Measurements from ENCODE around the gene ZBTB16. TPM values are rescaled to one million over a fixed set of nuclear protein-coding genes. Genes with fewer than 3 reads are reported as not detected.

ZBTB16 gene
- total and polyA plus RNA-seq, 11 donors = 15.3 to 130 (median 62.8) TPM

GRCh38 chr11:114149689-114150407 is 90.3 kb downstream of the ZBTB16 start:
- no peak for TF ChIP-seq POLR2A (IDR thresholded peaks at IDR 0.05)
- TF ChIP-seq, protein P1, sequence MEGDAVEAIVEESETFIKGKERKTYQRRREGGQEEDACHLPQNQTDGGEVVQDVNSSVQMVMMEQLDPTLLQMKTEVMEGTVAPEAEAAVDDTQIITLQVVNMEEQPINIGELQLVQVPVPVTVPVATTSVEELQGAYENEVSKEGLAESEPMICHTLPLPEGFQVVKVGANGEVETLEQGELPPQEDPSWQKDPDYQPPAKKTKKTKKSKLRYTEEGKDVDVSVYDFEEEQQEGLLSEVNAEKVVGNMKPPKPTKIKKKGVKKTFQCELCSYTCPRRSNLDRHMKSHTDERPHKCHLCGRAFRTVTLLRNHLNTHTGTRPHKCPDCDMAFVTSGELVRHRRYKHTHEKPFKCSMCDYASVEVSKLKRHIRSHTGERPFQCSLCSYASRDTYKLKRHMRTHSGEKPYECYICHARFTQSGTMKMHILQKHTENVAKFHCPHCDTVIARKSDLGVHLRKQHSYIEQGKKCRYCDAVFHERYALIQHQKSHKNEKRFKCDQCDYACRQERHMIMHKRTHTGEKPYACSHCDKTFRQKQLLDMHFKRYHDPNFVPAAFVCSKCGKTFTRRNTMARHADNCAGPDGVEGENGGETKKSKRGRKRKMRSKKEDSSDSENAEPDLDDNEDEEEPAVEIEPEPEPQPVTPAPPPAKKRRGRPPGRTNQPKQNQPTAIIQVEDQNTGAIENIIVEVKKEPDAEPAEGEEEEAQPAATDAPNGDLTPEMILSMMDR (IDR thresholded peaks at IDR 0.05) = no peak
- WGBS, 4 donors = 87 to 97% (median 96%) methylated on average over 3 of the region's 3 CpGs
- Histone ChIP-seq H3K9me3 (no peaks in the 10 kb centered on the region), H3K27me3 (no peaks in the 10 kb centered on the region), H3K4me3 (no peak overlapping the region), H3K36me3 (no peaks in the 10 kb centered on the region), H3K4me1 (peaks cover 12 to 100% (median 69%) of the 10 kb centered on the region in 12 donors), H3K27ac (peak overlapping the region in 7 of 12 donors; percentile 20 to 100 (median 55))
- intact Hi-C loops (cut with DNase I) = loop anchor here in 1 of 10 donors (5.0 kb wide), 1 partner anchor 38 kb away; no protein-coding TSS in a partner anchor
- ATAC-seq (peak in 1 of 4 donors; percentile 2), DNase-seq (no peak)

DNA sequence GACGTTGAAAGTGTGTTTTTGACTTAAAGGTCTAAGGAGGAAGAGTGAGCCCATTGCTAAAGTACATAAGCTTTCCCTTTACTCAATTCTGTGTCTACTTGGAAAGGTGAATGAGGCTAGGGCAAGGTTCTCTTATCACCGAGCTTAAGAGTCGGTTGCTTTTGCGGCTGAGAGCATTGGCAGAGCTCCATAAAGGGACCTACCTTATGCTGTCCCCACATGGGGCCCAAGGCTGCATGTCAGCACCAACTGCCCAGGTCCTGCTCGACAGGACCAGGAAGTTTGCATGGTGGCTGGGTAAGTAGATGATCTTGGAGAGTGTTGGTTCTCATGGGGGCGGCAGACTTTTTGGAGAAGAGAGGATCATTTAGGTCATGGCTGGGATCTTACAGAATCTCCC is 91.2 kb downstream of the ZBTB16 start:
- Histone ChIP-seq H3K36me3 (no peaks in the 10 kb centered on the region), H3K9me3 (no peaks in the 10 kb centered on the region), H3K4me1 (peaks cover 19 to 100% (median 74%) of the 10 kb centered on the region in 12 donors), H3K27ac (peak overlapping the region in 6 of 12 donors; percentile 10 to 100 (median 50)), H3K4me3 (no peak overlapping the region), H3K27me3 (no peaks in the 10 kb centered on the region)
- 57 to 69% (median 66%) methylated on average over 6 of the region's 6 CpGs for WGBS, 4 donors
- intact Hi-C loops (cut with DNase I) = no loop called here
- ATAC-seq = no peak
- TF ChIP-seq, protein P1 (IDR thresholded peaks at IDR 0.05) = no peak
- TF ChIP-seq POLR2A (IDR thresholded peaks at IDR 0.05) = no peak
- DNase-seq = no peak

GRCh38 chr11:114151631-114152030 is 92.1 kb downstream of the ZBTB16 start:
- Histone ChIP-seq H3K4me3 (no peak overlapping the region), H3K36me3 (peaks cover 0 to 10% (median 5%) of the 10 kb centered on the region in 9 donors), H3K4me1 (peaks cover 25 to 100% (median 72%) of the 10 kb centered on the region in 12 donors), H3K9me3 (no peaks in the 10 kb centered on the region), H3K27ac (peak overlapping the region in 3 of 12 donors; percentile 7 to 100 (median 99)), H3K27me3 (no peaks in the 10 kb centered on the region)
- no peak for TF ChIP-seq POLR2A (IDR thresholded peaks at IDR 0.05)
- TF ChIP-seq, protein P1 (IDR thresholded peaks at IDR 0.05) = no peak
- intact Hi-C loops (cut with DNase I) = no loop called here
- ATAC-seq (no peak), DNase-seq (no peak)
- 60 to 100% (median 98%) methylated on average over 1 to 2 of the region's 2 CpGs for WGBS, 4 donors

GRCh38 chr11:114152162-114152561 is 92.7 kb downstream of the ZBTB16 start:
- DNase-seq = no peak
- TF ChIP-seq POLR2A (IDR thresholded peaks at IDR 0.05) = no peak
- TF ChIP-seq, protein P1 (IDR thresholded peaks at IDR 0.05) = no peak
- Histone ChIP-seq H3K27me3 (no peaks in the 10 kb centered on the region), H3K36me3 (peaks cover 0 to 15% (median 8%) of the 10 kb centered on the region in 9 donors), H3K4me1 (peaks cover 25 to 100% (median 71%) of the 10 kb centered on the region in 12 donors), H3K4me3 (no peak overlapping the region), H3K27ac (peak overlapping the region in 4 of 12 donors; percentile 7 to 100 (median 98)), H3K9me3 (no peaks in the 10 kb centered on the region)
- intact Hi-C loops (cut with DNase I) = no loop called here
- no peak for ATAC-seq
- WGBS, 4 donors = 89 to 94% (median 92%) methylated on average over 3 of the region's 3 CpGs

All from heart left ventricle (tissue), 16 donors.